ENCODE results near the gene SESN3.
"Not testable (repeated sequence)": the region's sequence is repeated elsewhere in the genome, so short reads cannot be mapped to it uniquely, and the experiment has no call there.

SESN3 gene

GRCh38 chr11:95152876-95153856, 77.8 kb downstream of the SESN3 start:
- peak; percentile 8 for DNase-seq (ENCODE audit: low read depth)

- peak; percentile 78 for DNase-seq (ENCODE audit: low read depth)
These were observed 79.9 kb downstream of the SESN3 start for GRCh38 chr11:95150956-95151684.

DNA sequence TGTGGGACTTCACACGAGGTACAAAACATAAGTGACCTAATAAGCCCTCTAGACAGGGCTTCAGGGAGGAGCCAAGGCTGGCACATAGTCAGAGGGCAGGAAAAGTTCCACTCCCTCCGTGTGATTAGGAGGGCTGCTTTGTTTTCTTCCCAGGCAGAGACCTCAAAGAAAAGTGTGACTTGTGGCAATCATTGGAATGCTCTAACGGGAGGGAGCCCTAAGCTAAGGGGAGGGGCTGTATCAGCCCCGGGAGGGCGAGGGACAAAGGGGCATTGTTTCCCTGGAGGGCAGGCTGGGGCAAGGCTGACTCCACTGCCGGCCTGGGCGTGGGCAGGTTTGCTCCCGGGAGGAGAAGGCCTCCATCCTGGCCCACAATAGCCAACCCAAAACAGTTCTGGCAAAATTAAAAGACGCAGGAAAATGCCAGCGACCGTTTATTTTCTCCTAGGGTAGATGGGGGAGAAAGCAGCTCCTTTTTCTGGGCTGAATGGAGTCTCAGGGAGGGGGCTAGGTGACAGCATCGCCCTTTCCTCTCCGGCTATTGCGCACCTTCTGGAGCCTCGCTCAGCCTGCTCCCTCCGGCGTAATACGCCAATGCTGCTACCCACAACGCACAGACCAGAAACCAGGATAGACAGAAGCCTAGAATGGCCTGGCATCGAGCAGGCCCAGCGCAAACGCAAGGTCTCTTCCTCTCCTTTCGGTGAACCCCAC, 81.2 kb downstream of the SESN3 start:
- DNase-seq (ENCODE audit: low read depth), result no peak

GRCh38 chr11:95148938-95149337, 82.1 kb downstream of the SESN3 start:
- no peak for DNase-seq (ENCODE audit: low read depth)

- DNase-seq (ENCODE audit: low read depth), result no peak
These were observed 82.6 kb downstream of the SESN3 start for GRCh38 chr11:95148406-95148805.

- peak; percentile 3 for DNase-seq (ENCODE audit: low read depth)
These were observed 83.6 kb downstream of the SESN3 start for GRCh38 chr11:95147364-95147905.

GRCh38 chr11:95145430-95146060, 85.5 kb downstream of the SESN3 start:
- no peak for DNase-seq (ENCODE audit: low read depth)

DNA sequence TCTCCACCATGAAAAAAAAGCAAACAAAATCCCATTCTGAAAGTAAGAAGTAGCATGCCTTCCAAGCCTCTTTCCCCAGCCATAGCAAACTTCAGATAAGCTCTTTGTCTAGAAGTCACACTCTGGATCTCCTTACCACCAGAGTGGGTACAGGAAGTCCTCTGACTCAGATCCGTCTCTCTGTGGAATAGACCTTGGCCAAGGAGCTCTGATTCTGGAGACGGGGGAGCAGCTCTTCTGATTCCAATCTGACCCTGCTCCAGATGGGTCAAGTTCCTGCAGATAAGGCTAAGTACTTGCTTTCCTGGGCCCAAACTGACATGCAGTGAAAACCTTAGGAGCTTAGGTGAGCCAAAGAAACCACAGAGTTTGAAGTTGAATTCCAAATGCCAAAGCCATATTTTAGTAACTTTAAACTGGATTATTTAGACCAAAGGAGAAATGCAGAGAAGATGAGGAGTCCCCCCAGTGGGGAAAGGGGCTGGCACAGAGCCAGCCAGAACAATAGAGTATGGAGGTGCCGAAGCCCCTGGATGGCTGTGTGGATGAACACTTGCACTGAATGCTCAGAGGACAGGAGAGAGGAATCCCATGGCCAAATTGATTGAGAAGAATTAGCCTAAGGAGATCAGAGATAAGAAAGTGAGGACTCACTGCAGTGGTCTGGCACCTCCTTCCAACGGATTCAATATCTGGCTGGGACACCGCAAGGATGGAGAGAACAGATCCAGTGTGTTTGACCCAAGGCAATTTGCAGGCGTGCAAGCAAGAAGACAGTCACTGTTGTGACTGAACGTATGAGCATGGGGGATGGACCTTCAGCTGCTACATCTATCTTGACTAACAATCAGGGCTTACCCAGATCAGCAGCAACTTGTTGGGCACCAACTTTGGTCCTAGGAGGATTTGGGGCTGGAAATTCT, 86.4 kb downstream of the SESN3 start:
- no peak for DNase-seq (ENCODE audit: low read depth)

DNA sequence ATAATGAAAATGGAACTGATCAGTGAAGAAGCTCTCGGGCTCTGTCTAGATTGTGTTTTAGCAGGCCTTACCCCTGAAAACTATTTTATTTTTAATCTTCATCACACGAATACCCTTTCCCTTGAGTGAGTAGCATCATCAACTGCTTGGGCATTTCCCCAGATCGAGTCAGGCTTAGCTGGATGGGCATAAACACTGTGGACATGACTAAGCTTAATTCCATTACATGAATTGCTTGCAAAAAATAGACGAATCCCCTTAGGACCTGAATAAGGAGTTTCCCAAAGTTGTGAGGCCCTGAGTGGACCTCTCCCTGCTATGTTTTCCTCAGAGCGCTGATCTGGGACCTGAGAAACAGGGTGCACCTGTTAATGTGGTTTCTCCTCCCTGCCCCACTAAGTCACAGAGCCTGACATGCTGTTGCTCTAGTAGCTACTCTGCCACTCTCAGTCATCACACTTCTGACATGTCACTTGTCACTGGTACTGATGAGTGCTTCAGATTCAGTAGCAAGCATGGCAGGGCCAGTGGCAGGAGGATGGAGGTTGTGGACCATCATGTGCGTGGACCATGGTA, 87.8 kb downstream of the SESN3 start:
- DNase-seq (ENCODE audit: low read depth), result no peak

- DNase-seq (ENCODE audit: low read depth), result no peak
These were observed 88.6 kb downstream of the SESN3 start for GRCh38 chr11:95142431-95142830.

DNA sequence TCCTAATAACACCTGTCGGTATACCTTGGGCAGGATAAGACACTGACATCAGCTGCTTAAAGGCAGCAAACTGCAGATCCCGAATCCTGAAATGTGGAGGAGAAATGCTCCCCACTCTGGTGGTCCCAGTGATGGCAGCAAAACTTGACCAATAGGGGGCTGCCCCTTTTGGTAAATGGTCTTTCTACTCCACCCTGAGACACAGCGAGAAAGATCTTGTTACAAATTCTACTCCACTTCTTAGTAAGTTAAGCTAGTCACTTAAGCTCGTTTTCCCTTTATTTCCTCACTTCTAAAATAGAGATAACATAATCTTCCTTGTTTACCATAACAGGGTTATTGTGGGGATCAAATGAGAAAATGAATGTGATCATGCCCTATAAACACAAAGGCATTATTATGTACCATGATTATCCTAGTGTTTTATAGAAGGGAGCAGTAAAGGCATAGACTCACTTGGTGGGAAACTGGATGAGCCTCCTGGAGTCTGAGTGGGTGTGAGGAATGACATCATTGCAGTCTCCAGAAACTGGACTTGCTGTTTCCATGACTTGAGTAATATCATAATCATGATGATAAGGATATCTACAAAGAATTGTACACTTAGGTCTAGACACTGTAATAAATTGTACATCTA, 90.5 kb downstream of the SESN3 start:
- DNase-seq (ENCODE audit: low read depth), result no peak

GRCh38 chr11:95138448-95138847, 92.6 kb downstream of the SESN3 start:
- DNase-seq (ENCODE audit: low read depth), result no peak

DNA sequence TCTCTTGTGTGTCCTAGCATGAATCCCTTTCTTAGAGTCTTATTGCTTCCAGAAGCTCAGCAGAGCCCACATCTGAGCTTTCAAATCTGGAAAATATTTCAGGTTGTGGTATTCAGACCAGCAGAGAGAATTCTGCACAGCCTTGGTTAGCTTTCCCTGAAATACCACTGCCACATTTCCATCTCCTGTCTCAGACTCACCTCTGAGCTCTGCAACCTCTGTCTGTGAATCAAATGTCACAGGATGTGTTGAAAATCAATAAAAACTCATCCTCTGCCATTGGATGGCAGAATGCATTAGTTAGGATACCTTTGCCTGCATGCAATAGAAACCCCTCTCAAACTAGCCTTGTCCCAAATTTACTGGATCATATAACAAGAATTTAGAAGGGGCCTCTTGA, 93.7 kb downstream of the SESN3 start:
- DNase-seq (ENCODE audit: low read depth), result no peak

- not testable (repeated sequence) for DNase-seq (ENCODE audit: low read depth)
These were observed 94.3 kb downstream of the SESN3 start for GRCh38 chr11:95136747-95137146.

DNA sequence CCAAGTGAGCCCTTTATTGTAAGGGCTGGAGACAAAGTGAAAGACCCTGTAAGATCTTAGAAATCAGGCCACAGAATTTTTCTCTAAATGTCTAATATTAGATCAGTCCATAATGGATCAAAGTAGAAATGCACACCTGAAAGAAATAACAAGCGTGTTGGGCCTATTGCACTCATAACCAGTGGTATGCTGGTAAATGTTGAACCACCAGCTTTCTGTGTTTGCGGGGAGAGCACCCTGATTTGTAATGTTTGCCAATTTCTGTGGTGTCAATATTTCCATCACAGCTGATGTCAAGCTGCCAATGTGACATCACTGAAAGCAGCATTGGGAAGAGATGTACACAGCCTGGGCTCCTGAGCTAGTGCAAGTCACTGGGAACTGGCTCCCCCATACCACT, 95.1 kb downstream of the SESN3 start:
- no peak for DNase-seq (ENCODE audit: low read depth)

DNA sequence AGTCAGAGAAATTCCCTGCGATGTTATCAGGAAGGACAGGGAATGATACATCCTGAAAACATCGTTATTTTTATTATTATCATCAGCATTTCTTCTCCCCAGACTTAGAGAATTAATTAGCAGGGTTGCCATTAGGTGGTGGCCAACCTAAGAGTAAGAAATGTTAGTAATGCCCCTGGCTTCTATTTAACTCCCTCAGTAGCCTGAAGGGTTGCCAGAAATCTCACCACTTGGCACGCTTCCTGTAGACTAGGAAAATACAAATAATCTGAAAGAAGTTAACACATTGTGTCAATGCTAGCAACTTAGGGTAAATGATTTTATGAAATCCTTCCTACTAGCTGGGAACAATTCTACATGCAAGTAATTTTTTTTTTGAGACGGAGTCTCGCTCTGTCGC, 95.8 kb downstream of the SESN3 start:
- no peak for DNase-seq (ENCODE audit: low read depth)

DNA sequence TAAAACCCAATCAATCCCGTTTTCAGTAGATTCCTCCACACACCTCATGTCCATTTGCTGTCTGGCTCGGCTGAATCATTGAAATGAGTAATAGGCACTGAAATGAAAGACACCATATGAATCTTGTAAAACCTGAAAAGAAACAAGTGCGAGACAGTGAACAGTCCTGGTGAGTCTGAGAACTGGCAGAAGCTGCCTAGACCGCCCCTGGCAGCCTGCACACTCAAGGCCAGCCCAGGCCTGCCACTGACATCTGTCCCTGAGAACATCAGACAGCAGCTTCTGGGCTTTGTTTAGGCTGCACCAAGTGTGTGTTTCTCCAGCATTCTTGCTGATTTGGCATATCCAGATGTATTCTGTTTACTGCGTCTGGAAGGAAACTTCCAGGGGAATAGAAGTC, 96.5 kb downstream of the SESN3 start:
- no peak for DNase-seq (ENCODE audit: low read depth)

DNA sequence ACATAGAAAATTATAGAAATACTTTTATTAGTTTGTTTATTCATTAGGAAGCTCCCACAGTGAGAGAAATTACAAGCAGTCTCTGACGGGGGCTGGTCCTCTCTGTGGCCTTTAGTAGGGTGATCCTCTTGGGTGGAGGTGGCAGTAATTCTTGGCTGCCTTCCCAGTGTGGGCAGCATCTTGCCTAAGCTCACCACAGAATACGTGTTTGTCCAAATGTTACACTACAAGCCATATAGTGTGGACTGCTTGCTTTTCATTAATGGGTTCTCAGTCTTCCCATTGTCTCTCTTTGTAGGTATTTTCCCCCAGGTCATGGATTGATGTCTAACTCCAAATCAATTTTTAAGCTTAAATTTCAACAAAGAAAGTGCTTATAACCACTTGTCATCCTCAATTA, 98.0 kb downstream of the SESN3 start:
- no peak for DNase-seq (ENCODE audit: low read depth)

GRCh38 chr11:95128602-95129001, 102.4 kb downstream of the SESN3 start:
- no peak for DNase-seq (ENCODE audit: low read depth)

DNA sequence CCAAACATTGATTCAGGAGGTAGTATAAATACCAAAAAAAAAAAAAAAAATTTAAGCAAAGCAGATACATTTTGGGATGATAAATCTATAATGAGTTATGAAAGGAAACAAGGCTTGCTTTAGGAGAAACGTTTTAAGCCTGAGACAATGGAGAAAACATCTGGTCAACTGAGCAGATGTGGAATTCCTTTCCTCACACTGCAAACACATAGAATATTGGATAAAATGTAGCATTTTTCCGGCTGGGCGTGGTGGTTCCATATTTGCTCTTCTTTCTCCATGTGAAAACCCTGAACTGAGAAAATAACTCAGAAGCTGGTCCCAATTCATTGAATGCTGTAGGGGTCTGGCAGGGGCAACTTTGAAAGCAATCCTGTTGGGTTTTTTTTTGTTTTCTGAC, 107.4 kb downstream of the SESN3 start:
- no peak for DNase-seq (ENCODE audit: low read depth)

Measured in stimulated activated CD8-positive, alpha-beta memory T cell treated with anti-CD3 and anti-CD28 coated beads, Interleukin-12 subunit alpha, Interleukin-12 subunit beta, amount 100 ng/mL, for 4 hours (primary cell).